GM19035 (cell line): ENCODE results near the gene MRTFB.

ENCODE experiments used
- ATAC-seq: cut with Tn5 transposase; IDR thresholded peaks from one replicate; pipeline ENCODE4 v1.9.1; 2021; ENCODE audit not compliant: unreplicated experiment

The MRTFB gene

DNA sequence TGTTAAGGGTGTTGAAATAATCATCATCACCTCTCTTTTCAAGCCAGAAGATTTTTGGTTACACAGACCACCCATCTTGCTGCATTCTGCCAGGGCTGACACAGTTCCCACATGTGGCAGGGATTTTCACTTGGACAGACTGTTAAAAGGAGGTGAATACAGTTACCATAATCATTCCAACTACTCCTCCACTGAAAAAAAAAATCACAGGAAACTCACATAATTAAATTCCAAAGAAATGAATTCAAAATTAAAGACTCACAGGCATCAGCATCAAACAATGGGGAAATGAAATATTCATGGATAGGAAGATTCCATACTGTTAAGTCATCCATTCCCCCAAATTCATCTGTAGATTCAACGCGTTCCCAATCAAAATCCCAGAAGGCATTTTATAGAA, 209.4 kb downstream of the MRTFB start:
- ATAC-seq: no peak

GRCh38 chr16:14283786-14284185, 212.7 kb downstream of the MRTFB start:
- ATAC-seq: no peak

DNA sequence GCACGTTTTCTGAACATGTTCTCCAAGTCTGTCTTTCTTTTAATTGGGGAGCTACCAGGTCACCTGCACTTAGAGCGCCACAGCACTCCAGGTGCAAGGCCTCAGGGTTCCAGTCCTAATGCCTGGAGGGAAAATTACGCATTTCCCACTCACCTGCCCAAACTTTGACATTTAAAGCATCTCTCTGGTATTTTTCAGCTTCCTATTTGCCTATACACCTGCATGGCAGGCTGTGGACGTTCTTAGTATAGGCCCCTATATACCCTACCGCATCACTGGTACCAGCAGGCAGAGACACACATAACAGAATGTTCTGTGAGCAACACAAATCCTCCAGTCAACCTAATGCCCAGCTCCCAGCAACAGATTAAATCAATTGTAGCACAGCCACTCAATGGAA, 213.3 kb downstream of the MRTFB start:
- no peak for ATAC-seq

DNA sequence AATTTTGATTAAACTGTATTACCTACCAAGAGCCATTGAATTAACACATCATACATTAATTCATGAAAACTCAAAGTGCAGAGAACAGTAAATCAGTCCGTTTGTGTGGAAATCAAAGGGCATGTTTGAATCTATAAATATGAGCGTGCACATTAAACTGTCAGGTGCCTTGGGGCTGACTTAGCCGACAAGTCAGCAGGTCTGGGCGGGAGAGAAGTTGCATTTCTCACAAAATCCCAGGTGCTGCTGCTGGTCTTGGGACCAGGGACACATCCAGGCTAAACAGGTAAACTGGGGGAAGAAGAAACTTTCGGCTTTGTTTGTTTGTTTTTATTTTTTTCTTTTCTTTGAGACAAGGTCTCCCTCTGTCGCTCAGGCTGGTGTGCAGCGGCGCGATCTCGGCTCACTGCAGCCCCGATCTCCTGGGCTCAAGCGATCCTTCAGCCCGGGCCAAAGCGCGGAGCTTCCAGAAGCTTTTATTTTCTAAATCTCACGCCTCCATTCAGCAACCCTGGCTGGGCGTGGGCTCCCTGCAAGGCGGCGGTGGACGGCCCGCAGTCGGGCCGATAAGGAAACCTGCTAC, 213.9 kb downstream of the MRTFB start:
- ATAC-seq: peak; percentile 39

DNA sequence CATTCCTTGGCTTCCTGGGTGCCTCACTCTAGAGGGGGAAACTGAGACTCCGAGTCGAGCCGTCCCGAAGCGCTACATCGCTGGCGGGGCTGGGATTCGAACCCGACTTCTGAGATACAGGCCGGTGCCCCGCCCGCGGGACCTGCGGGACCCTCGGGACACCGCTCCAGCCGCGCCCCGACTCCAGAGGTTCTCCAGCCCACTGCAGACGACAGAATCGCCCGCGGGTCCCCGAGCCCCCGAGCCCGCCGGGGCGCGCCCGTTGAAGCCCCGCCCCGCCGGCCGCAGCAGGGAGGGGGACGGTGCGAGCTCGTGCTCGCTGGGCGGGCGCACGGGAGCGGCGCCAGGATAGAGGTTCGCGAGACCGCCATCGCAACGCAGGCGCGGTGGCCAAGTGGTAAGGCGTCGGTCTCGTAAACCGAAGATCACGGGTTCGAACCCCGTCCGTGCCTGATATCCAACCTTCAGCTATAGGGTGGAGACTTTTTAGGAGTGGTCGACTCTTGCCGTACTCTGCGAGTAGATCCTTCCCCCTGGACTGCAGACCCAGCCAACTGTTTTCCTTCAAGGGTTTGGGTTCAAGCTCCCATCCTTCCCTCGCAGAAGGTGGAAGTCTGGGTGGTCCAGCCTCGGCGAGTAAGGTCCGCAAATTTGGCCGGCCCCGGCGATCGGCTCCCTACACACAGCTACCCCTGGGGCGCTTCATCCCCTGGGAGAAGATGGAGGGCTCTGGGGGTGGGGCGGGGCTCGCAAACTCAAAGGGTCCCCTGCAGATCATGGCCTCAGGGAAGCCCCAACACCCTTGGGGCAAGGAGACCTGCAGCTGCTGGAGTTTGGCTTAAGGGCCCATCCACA, 214.6 kb downstream of the MRTFB start:
- ATAC-seq: peak; percentile 77

DNA sequence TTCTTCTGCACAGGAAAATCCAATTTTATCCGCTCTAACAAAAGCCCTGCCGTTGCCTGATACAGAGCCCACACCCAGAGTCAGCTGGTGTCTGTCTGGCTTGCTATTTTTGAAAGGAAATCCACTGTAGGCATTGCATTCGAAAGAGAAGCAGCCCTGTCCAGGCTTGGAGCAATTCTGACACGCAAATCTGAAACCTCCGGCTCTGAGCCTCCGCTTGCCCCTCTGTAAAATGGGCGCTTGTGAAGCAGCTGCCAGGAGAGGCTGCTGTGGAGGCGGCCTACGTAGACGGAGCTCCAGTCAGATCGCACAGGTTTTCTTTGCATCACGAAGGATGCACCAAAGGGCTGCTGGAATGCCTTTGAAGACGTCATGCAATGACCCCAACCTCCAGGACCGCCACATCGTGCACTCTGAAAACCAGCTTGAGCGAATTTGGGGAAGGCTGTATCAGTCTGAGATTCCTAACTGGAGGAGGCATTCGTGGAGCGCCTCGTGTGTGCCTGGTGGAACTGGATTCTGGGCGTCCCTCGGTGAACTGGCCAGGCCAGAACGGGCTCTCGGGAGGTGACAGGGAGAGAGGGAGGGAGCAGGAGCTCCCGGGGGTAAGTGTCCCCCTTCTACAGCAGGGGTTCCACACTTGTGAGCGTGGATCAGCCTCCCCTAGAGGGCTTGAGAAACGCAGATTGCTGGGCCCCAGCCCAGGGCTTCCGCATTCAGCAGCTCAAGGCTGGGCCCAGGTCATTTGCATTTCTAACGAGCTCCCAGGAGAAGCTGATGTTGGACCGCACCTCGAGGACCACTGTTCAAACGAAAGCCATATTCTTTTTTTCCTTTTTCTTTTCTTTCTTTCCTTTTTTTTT, 215.5 kb downstream of the MRTFB start:
- ATAC-seq: peak; percentile 30

DNA sequence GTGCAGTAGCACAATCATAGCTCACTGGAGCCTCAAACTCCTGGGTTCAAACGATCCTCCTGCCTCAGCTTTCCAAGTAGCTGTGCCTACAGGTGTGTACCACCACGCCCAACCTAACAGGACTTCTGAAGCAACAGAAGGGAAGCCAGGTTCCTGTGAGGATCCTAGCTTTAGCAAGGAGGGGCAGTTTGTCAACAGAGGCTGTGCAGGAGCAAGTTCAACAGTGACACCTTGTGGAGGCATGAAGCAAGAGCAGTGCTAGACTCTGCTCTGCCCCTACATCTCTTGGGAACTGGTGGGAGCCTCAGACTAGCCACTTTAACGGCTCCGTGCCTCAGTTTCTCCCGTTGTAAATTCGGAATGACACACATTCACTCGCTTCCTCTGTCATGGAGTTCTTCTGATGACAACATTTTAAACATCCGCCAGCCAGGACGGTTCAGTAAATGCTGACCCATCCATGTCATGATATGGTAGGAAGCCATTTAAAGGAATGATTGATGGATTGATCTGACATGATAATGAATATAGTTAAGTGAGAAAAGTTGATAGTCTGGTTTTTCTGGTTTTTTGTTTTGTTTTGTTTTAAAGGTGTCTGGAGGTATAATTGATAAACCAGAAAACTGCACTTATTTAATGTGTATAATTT, 218.7 kb downstream of the MRTFB start:
- no peak for ATAC-seq

DNA sequence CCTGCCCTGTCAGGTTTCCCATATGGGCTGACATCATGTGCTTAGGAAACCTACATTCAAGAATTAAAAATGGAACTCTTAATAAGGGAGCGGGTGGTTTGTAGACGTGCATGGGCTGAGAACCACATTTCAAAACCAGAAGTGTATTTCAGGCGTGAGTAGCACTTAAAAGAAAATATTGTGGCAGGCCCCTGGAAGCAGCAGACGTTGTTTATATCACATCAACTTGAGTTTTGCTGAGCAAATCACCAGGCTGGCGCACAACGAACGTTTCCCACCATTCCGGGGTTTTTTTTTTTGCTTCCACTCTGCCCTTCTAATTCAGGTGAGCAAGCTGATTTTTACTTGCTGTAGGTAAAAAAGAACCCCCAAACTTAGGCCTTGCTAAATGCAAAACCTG, 220.2 kb downstream of the MRTFB start:
- no peak for ATAC-seq

- ATAC-seq: no peak
These were observed 221.1 kb downstream of the MRTFB start for GRCh38 chr16:14292051-14292825.

- ATAC-seq: no peak
These were observed 225.5 kb downstream of the MRTFB start for GRCh38 chr16:14296663-14297062.

- no peak for ATAC-seq
These were observed 227.4 kb downstream of the MRTFB start for GRCh38 chr16:14298374-14299122.

DNA sequence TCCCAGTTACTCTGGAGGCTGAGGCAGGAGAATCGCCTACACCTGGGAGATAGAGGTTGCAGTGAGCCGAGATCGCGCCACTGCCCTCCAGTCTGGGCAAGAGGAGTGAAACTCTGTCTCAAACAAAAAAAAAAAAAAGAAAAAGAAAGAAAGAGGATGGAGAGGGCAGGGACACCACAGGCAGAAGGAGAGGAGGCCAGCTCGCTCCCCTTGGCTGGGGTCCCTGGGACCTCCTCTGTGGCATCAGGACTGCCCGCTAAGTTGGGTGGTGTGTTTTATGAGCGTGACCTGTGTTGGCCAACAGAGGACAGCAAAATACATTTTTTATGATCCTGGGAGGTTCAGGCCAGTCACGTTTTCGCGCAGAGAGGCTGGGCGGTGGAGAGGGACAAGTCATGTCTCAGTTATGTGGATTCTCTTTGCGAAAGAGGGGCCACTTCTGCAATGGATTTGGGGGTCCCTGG, 229.6 kb downstream of the MRTFB start:
- no peak for ATAC-seq

GRCh38 chr16:14301169-14302030, 230.3 kb downstream of the MRTFB start:
- no peak for ATAC-seq

DNA sequence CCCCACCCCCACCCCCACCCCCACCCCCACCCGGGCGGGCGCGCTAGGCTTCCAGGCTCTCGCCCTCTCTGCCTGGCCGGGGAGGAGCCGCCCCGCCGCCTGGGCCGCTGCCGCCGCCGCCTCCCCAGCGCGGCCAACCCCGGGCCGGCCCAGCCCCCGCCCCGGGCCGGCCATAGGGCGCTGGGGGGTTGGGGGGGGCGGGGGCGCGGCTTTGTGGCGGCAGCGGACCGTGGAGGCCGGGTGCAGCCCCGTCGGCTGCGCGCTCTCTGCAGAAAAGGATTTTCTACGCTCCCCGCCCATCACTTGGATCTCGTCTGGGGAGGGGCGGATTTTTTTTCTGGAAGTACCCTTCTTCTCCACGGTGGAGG, 230.9 kb downstream of the MRTFB start:
- ATAC-seq: peak; percentile 63

DNA sequence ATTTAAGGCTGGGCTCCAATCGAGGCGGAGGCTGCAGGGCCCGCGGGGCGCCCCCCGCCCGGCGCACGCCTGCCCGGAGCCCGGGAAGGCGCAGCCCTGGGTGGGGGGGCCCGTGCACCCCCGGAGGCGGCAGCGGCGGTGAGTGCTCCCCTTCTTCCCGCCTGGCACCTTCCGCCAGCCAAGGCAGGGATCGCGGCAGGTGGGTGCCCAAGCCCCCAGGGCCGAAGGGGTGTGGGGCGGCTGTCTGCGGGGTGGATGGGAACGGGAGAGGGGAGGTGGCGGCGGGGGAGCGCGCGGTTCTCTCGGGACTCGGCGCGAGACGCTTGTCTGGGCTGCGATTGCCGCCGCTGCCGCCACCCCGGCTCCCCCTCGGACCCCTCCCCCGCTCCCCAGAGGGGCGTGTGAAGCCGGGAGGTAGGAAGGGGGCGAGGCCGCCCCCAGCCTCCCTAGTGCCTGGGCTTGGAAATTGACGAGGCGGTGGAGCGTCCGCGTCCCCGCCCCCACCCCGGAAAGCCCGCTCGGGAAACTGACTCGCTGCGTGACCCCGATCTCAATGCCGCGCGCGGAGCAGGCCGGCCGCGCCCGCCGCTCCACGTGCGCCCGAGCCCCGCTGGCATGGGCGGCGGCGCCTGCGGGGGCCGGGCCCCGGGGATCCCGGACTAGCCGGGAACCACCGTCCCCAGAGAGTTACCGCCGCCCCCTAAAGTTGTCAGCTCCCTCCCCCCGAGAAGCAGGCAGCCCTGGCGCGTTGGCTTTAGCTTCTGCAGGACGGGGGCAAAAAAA, 231.5 kb downstream of the MRTFB start:
- peak; percentile 33 for ATAC-seq

GRCh38 chr16:14303182-14303618, 232.1 kb downstream of the MRTFB start:
- no peak for ATAC-seq

DNA sequence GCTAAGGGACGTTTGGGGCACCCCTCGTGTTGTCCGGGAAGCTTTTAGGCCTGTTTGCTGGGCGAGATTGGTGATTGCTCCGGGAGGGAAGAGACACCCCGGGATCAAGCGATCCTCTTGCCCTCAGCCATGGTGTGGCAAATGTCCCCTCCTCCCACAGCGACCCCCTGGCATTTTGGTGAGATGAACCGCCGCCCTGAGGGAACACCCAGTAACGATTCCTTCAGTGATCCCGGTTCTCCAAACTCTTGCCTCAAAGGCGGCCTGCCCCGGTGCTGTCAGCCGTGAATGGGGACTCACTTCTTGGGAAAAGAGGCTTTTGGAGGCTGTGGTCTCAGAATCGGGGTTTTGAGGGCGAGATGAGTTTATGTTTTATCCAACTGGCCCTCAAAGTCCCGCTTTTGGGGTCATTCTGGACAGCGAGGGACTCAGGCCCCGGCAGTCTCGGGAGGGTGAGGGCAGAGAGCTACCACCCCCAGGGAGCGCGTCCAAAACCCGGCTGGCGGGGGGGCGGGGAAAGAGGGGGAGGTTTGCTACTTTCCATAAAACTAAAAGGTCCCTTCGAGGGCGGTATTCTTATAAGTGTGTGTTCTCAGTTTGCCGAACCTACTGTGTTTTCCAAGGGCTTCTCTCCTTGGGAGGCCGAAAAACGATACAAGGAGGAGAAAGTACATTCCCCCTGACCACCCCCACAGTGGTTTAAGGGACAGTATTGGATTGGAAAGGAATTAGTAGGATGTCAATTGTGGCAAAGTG, 232.7 kb downstream of the MRTFB start:
- ATAC-seq: no peak
